Keratinocyte (primary cell): ENCODE measurements around the gene ANKRD60. TPM values are rescaled to one million over a fixed set of nuclear protein-coding genes. Genes with fewer than 3 reads are reported as not detected.

Source experiments
- DNase-seq: peaks from one replicate; pipeline ENCODE4 v3.0.0-alpha.2; 2011; ENCODE audit warnings: low read depth, missing footprints, low spot score
- FAIRE-seq: peaks from 2 replicates; lab custom pipeline; 2011; peaks lifted over from hg19 to GRCh38; lab: Jason Lieb, UNC
- H2AFZ ChIP-seq: 2 replicates; pipeline ENCODE4 v1.6.0; 2012; ENCODE audit warnings: low read length, control low read depth, inconsistent platforms; ENCODE audit not compliant: control insufficient read depth
- H3K27ac ChIP-seq: 2 replicates; pipeline ENCODE4 v1.5.1; 2011; ENCODE audit warnings: low read length; ENCODE audit not compliant: control insufficient read depth, insufficient read depth
- H3K27me3 ChIP-seq: 3 replicates; pipeline ENCODE4 v1.6.0; 2011; ENCODE audit warnings: low read length; ENCODE audit not compliant: control insufficient read depth, insufficient read depth; ENCODE audit errors: extremely low read depth
- H3K36me3 ChIP-seq, 2 experiments: 2 replicates in 1 of 2; 3 replicates in 1 of 2; pipeline ENCODE4 v1.5.1; 2011; ENCODE audit warnings: low read length in 2 of 2, mild to moderate bottlenecking in 1 of 2; ENCODE audit not compliant: control insufficient read depth in 2 of 2, insufficient read depth in 2 of 2; ENCODE audit errors: extremely low read depth in 1 of 2
- H3K4me1 ChIP-seq: 3 replicates; pipeline ENCODE4 v1.5.1; 2011; ENCODE audit warnings: low read length; ENCODE audit not compliant: control insufficient read depth, insufficient read depth; ENCODE audit errors: extremely low read depth
- H3K4me2 ChIP-seq: 3 replicates; pipeline ENCODE4 v1.6.0; 2011; ENCODE audit warnings: low read depth, low read length; ENCODE audit not compliant: control insufficient read depth, insufficient read depth; ENCODE audit errors: extremely low read depth
- H3K4me3 ChIP-seq, 3 experiments: fragments of 200-600 bp in 1 of 3; sonication (generic) in 1 of 3; 2 replicates in 2 of 3; 3 replicates in 1 of 3; pipeline ENCODE4 v1.5.1; 2011 to 2016; ENCODE audit warnings: low read length in 3 of 3, mild to moderate bottlenecking in 3 of 3, control low read depth in 2 of 3, inconsistent platforms in 1 of 3, low read depth in 1 of 3, mixed read lengths in 1 of 3, mixed run types in 1 of 3, moderate library complexity in 1 of 3; ENCODE audit not compliant: control insufficient read depth in 2 of 3, insufficient read depth in 2 of 3; ENCODE audit errors: extremely low read depth in 1 of 3
- H3K79me2 ChIP-seq: 2 replicates; pipeline ENCODE4 v1.6.0; 2012; ENCODE audit warnings: low read length; ENCODE audit not compliant: control insufficient read depth, insufficient read depth
- H3K9ac ChIP-seq: 3 replicates; pipeline ENCODE4 v1.6.0; 2011; ENCODE audit warnings: low read length; ENCODE audit not compliant: control insufficient read depth, insufficient read depth; ENCODE audit errors: extremely low read depth
- H3K9me1 ChIP-seq: 3 replicates; pipeline ENCODE4 v1.6.0; 2011; ENCODE audit warnings: low read length; ENCODE audit not compliant: control insufficient read depth, insufficient read depth; ENCODE audit errors: extremely low read depth
- H3K9me3 ChIP-seq: 2 replicates; pipeline ENCODE4 v1.5.1; 2012; ENCODE audit warnings: low read depth, low read length; ENCODE audit not compliant: control insufficient read depth
- H4K20me1 ChIP-seq: 3 replicates; pipeline ENCODE4 v1.6.0; 2011; ENCODE audit warnings: low read length; ENCODE audit not compliant: control insufficient read depth, insufficient read depth; ENCODE audit errors: extremely low read depth
- EZH2 ChIP-seq: IDR thresholded peaks from one replicate; pipeline ENCODE4 v1.6.1; 2012; ENCODE audit warnings: inconsistent platforms, mild to moderate bottlenecking, low read length, moderate library complexity
- dilution Hi-C: fragments of 300-500 bp; cut with MboI; formaldehyde crosslinking; loops from one replicate; pipeline ENCODE4 v1.7.0; 2020; ENCODE audit warnings: low sequenced_read_pairs; ENCODE audit not compliant: extremely low pct_ligation_motif_present
- polyA plus RNA-seq, 5 experiments: library from polyadenylated mRNA; depleted of rRNA in 3 of 5; stranded (reverse) in 3 of 5; stranded (forward) in 1 of 5; unstranded in 1 of 5; fragments of >200 nt; gene quantifications; 1 replicate in 1 of 5; 2 replicates in 3 of 5; 3 replicates in 1 of 5; pipeline versions ENCODE4 v1.2.1 to v1.2.3, GENCODE V29; 2011 to 2012; ENCODE audit warnings: missing spikeins in 2 of 5, low read depth in 1 of 5, low replicate concordance in 1 of 5
- TF ChIP-seq, protein P1 (sequence below), 3 experiments: IDR thresholded peaks in 1 of 3; conservative IDR thresholded peaks in 1 of 3; optimal IDR thresholded peaks in 1 of 3; 2 replicates in 2 of 3; 3 replicates in 1 of 3; pipeline versions ENCODE3 to v1.5.1; 2011; ENCODE audit warnings: low read length in 3 of 3, mild to moderate bottlenecking in 3 of 3, moderate library complexity in 2 of 3, control low read depth in 1 of 3, inconsistent platforms in 1 of 3; ENCODE audit not compliant: insufficient read depth in 2 of 3; ENCODE audit errors: extremely low read depth in 1 of 3

The ANKRD60 gene
- polyA plus RNA-seq, 1 donor (not counting 4 experiments of a cell fraction or from before 2014, with no cell fraction given) = not detected

DNA sequence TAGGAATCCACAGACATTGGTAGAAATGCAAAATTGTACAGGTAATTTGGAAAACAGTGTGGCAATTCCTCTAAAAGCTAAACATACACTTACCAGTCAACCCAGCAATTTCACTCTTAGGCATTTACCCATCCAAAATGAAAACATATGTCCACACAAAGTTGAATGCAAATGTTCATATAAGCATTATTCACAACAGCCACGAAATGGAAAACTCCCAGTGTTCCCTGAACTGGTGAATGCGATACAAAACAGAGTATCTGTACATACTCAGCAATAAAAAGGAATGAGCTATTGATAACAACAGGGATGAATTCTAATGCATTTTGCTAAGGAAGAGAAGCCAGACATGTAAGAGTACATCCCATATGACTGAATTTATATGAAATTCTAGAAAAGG, 48.7 kb upstream of the ANKRD60 start:
- H3K79me2 ChIP-seq = peaks cover 49% of the 10 kb centered on the region
- H3K27ac ChIP-seq = no peak overlapping the region
- no peak for DNase-seq
- no peak overlapping the region for H3K4me3 ChIP-seq
- dilution Hi-C loops = no loop called here
- no peak overlapping the region for H2AFZ ChIP-seq
- no peaks in the 10 kb centered on the region for H3K9me3 ChIP-seq
- no peaks in the 10 kb centered on the region for H4K20me1 ChIP-seq
- no peaks in the 10 kb centered on the region for H3K9me1 ChIP-seq
- H3K36me3 ChIP-seq = peaks cover 3 to 5% of the 10 kb centered on the region in 2 experiments
- H3K27me3 ChIP-seq = no peaks in the 10 kb centered on the region
- no peak overlapping the region for H3K4me2 ChIP-seq
- no peak overlapping the region for H3K9ac ChIP-seq
- FAIRE-seq = no peak
- TF ChIP-seq, protein P1, sequence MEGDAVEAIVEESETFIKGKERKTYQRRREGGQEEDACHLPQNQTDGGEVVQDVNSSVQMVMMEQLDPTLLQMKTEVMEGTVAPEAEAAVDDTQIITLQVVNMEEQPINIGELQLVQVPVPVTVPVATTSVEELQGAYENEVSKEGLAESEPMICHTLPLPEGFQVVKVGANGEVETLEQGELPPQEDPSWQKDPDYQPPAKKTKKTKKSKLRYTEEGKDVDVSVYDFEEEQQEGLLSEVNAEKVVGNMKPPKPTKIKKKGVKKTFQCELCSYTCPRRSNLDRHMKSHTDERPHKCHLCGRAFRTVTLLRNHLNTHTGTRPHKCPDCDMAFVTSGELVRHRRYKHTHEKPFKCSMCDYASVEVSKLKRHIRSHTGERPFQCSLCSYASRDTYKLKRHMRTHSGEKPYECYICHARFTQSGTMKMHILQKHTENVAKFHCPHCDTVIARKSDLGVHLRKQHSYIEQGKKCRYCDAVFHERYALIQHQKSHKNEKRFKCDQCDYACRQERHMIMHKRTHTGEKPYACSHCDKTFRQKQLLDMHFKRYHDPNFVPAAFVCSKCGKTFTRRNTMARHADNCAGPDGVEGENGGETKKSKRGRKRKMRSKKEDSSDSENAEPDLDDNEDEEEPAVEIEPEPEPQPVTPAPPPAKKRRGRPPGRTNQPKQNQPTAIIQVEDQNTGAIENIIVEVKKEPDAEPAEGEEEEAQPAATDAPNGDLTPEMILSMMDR (optimal IDR thresholded peaks at IDR 0.05 in 1 of 3, IDR thresholded peaks at IDR 0.05 in 1 of 3, conservative IDR thresholded peaks at IDR 0.05 in 1 of 3; ENCODE audit: extremely low read depth in 1 of 3, insufficient read depth in 2 of 3, low read length in 3 of 3) = no peak
- H3K4me1 ChIP-seq = no peaks in the 10 kb centered on the region

DNA sequence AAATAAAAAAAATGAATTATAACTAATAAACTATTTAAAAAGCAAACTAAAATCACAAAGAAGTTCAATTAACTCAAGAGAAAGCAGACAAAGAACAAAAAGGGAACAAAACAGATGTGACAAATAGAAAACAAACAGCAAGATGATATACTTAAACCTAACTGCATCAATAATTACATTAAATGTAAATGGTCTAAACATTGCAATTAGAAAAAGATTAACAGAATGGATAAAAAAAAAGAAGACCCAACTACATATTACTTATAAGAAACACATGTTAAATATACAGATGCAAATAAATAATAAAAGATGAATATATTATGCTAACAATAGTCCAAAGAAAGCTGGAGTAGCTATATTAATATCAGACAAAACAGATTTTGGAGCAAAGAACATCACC, 45.9 kb upstream of the ANKRD60 start:
- Histone ChIP-seq H3K9ac (no peak overlapping the region), H3K4me1 (no peaks in the 10 kb centered on the region), H3K9me1 (no peaks in the 10 kb centered on the region), H3K27ac (no peak overlapping the region), H3K9me3 (no peaks in the 10 kb centered on the region), H3K4me2 (no peak overlapping the region), H2AFZ (no peak overlapping the region), H3K36me3 (peaks cover 5 to 11% of the 10 kb centered on the region in 2 experiments), H3K27me3 (no peaks in the 10 kb centered on the region), H3K79me2 (peaks cover 39% of the 10 kb centered on the region), H3K4me3 (no peak overlapping the region), H4K20me1 (no peaks in the 10 kb centered on the region)
- no peak for DNase-seq
- dilution Hi-C loops = no loop called here
- TF ChIP-seq, protein P1 (optimal IDR thresholded peaks at IDR 0.05 in 1 of 3, IDR thresholded peaks at IDR 0.05 in 1 of 3, conservative IDR thresholded peaks at IDR 0.05 in 1 of 3; ENCODE audit: extremely low read depth in 1 of 3, insufficient read depth in 2 of 3, low read length in 3 of 3) = no peak
- no peak for TF ChIP-seq EZH2
- no peak for FAIRE-seq
